Measurements from ENCODE around the gene KIF6. TPM values are rescaled to one million over a fixed set of nuclear protein-coding genes. Genes with fewer than 3 reads are reported as not detected.

The KIF6 gene
- polyA plus RNA-seq, 3 donors, result 2.7 to 4.0 (median 3.6) TPM

DNA sequence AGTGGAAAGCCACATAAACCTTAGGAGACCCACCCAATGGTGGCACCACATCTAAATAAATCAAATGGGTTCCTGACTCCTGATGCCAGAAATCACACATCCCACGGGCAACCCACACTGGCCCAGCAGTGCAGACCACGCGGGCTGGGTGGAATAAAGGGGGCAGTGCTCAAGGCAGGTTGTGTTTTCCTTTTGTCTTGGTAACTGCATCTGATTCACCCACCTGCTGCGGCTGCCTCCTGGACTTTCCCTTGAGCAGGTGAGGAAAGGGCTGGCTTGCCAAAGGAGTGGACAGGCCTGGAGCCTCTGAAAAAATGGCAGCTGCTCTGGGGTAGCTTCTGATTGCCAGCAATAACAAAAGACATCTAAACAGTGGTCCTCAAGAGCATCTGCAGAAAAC is 283.2 kb downstream of the KIF6 start:
- no peak for DNase-seq (ENCODE audit: extremely low read depth in 1 of 11, low read depth in 9 of 11, low spot score in 4 of 11)

DNA sequence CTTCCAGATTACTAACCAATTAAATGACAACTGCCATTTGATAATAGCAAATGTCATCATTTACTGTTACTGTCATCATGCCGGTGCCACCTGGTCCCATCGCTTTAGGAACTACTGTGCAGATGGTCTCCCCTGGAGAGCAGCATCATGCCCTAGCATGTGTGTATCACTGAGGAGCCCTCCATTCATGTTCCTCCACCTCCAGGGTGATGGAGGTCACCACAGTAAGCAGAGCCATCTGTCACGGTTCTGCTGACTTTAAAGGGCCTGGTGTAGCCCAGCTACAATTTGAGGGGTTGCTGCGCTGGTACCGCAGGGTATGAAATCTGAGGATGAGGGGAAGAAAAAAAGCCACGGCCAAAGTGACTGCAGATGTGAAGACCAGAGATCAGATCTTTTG is 283.9 kb downstream of the KIF6 start:
- DNase-seq (ENCODE audit: extremely low read depth in 1 of 11, low read depth in 9 of 11, low spot score in 4 of 11), result no peak

DNA sequence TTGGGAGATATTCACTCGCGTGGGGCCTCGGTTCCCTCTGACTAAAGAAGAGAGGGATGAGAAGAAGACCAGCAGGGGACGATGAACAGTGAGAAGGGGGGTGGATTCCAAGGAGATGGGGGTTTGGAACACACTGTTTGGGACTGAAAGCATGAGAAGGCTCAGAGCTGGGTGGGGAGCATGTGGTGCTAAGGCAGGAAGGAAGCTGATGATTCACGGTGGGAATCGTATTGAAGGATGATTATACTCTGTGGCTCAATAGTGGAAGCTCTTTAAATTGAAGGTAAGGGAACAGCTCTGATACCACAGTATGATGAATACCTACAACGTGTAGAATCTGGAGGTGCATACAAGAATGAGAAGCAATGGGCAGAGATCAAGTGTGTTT is 285.2 kb downstream of the KIF6 start:
- DNase-seq (ENCODE audit: extremely low read depth in 1 of 11, low read depth in 9 of 11, low spot score in 4 of 11), result no peak

DNA sequence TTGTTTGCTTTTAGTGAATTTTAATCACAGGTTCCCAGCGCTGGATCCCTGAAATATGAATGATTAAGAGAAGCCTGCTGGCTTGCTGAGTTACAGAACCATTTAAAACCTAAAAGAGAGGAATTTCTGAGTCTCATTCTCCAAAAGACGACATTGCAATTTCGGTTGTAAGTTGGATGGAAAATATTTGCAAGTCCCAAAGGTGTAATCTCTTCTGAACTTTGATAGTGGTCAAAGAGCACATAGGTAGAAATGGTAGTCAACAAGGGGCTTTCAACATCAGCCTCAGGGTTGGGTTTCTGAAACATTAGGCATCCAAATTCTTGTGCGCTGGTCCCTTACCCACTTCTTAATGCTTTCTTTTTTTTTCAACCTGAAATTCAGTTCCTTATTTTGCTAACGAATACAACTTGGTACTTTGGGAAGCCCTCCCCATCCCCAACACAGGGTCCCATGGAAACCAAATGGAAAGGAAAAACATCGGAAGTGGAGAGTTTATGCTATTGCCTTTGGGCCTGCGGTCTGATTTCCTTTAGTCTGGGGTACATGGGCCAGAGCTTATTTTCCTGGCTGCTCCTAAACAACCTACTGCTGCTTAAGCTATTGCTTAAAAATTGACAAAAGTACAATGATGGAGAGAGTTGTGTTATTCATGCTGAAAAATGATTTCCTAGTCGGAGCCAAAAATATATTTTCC is 285.7 kb downstream of the KIF6 start:
- no peak for DNase-seq (ENCODE audit: extremely low read depth in 1 of 11, low read depth in 9 of 11, low spot score in 4 of 11)

DNA sequence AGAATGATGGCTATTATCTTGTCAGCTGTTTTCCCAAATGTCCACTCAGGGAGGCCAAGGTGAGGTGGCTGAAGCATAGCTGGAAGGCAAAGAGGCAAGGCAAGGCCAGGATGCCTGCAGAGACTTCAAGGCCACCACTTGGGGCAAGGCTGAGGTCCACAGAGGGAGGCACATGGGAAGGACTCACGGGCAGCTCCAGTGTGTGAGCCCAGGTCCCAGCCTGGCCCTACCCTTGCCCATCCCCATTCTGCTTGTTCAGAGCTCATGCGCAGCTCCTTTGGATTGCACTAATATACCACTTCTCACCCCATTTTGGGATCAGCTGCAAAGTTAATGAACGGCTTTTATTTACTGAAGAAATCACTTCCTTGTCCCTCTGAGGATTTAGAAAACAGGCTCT is 291.6 kb downstream of the KIF6 start:
- DNase-seq (ENCODE audit: extremely low read depth in 1 of 11, low read depth in 9 of 11, low spot score in 4 of 11), result no peak

DNA sequence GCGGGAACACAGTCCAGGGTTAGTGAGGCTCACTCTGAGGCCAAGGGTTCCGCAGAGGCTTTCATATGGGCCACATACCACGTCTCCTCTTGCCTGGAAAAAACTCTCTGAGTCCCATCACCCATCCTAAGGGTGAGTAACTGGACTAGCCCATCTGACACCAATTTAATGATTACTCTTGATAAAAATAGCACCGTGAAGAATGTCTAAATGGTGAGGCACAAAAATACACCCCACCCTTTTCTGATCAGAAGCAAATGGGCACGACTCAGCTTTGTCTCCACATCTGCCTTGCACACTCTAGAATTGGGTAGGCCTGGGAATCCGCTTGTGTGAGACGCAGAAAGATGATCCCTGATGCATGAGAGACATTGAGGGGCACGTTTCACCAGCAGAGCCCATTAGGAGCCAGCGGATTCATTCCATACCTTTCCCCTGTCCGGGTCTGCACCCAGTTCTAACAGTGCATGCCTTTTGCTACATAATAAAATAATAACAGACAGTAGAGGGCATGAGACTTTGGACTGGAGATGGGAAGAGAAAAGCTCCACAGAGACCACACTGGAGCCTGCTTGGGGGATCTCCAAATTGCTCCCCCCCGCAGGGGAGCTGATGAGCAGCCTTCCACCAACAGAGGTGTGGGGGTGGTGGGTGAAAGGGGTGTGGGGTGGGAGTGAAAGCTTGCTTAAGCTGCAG is 292.7 kb downstream of the KIF6 start:
- no peak for DNase-seq (ENCODE audit: extremely low read depth in 1 of 11, low read depth in 9 of 11, low spot score in 4 of 11)

DNA sequence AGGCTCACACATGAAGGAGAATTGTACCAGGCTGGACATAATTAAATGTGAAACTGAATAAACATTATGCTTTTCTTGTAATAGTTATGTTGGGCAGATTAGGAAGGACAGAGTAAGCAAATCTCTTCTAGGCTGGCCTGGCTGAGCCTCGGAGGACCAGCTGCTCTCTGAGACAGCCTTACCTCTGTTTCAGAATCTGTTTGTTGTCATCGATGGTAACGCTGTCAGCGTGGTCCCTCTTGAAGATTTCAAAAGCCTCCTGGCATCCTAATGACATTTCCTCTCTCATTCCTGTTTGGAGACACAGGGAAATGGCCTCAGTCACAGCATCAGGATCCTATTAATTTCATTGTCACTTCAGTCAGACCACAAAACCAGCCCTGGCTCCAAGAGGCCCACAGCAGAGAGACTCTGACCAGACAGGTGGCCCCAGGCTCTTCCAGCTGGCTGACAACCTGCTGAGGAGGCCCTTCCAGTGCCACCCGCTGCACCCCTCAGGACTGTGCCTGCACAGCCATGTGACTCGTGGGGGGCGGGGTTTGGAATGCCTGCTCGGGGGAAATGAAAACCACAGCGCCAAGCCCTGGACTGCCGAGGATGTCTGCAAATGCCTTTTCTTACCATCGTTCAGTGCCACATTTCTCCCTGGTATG is 294.2 kb downstream of the KIF6 start:
- peak in 1 of 11 donors; percentile 12 for DNase-seq (ENCODE audit: extremely low read depth in 1 of 11, low read depth in 9 of 11, low spot score in 4 of 11)

DNA sequence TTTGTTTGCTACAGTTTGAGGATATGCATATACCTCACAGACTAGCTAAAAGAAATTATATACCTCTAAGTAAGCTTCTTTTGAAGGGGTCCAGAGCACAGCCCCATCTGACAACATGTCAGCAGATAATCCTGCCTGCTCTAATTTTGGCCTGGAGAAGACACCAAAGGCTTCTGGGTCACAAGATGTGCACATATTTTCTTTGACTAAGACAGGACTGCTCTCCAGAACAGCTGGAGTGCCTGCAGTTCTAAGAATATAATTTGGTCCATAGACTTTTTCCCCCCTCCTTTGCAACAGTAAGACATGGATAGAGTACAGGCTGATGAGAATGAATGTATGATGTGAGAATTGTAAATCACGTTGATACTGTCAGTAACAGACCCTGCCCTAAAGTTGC is 294.8 kb downstream of the KIF6 start:
- DNase-seq (ENCODE audit: extremely low read depth in 1 of 11, low read depth in 9 of 11, low spot score in 4 of 11), result no peak

DNA sequence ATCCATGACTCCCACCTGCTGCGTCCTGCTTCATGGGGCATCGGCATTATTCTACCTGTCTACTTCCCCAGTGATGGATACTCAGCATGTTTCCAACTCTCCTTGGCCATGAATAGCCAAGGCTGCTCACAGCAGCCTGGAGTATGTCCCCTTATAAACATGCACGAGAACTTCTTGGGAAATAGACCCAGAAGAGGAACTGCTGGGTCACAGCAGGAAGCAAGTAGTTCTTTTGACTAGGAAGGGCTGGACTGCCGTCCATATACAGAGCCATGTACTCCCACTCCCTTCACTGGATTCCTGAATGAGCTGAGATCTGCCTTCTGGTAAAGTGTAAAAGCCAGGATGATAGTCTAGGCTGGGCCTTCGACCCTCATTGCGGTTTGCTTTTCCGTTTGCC is 296.4 kb downstream of the KIF6 start:
- no peak for DNase-seq (ENCODE audit: extremely low read depth in 1 of 11, low read depth in 9 of 11, low spot score in 4 of 11)

DNA sequence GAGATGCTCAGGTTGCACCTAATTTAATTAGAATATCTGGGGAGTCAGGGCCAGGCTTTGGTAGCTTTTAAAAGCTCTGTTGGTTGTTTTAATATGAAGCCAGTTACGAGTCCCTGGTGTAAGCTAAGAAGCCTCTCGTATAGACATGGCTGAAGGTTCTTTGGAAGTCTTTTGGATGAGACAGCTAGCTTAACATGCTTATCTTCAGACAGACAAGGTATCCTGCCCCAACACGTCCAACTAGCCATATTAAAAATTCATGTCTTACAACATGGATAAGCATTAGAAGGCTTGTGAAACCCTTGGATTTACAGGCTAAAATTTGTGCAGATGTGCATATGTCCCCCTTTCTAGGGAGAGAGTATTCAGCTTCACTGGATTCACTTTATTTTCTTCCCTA is 297.1 kb downstream of the KIF6 start:
- DNase-seq (ENCODE audit: extremely low read depth in 1 of 11, low read depth in 9 of 11, low spot score in 4 of 11), result no peak

DNA sequence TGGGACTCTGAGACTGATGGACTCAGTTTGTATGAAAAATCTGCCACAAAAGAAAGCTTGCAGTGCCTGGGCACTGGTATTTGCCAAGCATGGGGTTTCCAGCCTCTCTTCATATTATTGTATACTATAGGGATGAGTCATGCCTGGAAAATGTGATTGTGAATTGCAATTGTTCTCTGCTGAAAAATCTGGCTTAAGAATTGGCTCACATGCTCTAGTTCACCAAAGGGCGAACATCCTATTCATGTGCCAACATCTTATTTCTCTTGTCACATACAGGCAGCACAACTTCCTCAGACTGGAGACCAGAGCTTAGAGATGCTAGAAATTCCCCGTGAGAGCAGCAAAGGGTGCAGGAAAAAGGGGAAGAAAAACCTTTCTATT is 299.1 kb downstream of the KIF6 start:
- no peak for DNase-seq (ENCODE audit: extremely low read depth in 1 of 11, low read depth in 9 of 11, low spot score in 4 of 11)

DNA sequence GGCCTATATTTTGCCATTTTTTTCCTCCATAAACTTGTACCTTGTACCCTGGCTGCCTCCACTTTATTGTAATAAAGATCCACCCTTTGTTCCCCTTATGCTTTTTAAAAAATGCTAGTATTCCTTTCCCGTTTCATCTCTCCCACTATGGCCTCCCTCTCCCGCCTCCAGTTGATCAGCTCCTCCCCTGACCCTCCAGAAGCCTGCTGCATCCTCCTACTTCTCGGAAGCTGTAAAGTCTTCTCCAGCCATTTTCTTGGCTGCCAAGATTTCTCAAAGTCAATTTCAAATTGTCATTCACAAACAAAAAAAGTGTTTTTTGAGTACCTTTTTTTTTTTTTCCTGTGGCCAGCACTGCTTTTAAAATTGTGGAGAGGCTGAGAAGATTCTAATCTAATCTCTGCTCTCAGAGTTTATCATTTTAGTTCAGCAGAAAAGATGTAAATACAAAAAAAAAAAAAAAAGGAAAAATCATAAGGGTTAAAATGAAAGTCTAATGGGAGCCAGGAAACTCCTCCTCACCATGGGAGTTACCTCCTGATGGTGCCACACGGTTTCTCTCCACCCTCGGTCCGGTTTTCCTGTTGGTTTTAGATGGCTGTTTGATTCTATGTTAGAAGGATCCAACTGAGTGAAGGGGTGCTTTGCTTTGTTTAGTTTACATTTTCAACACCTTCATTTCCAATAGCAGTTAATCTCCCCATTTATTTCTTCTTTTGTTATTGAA is 299.7 kb downstream of the KIF6 start:
- no peak for DNase-seq (ENCODE audit: extremely low read depth in 1 of 11, low read depth in 9 of 11, low spot score in 4 of 11)

DNA sequence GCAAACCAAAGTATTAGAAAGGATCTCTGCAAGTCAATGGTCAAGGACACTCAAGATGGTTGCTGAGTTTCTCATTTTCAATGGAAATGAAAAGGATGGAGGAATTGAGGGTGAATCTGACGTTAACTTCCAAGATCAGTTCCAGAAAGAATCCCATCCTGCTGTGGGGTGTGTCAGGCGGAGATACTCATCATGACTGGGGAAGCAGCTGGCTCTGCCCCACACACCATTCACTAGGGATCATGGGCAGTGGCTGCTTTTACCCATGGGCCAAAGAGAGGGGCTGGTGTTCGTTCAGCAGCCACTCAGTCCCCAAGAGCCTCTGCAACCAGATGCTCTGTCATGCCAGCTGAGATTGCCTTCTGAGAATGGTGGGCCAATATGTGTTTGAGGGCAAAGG is 300.4 kb downstream of the KIF6 start:
- no peak for DNase-seq (ENCODE audit: extremely low read depth in 1 of 11, low read depth in 9 of 11, low spot score in 4 of 11)

DNA sequence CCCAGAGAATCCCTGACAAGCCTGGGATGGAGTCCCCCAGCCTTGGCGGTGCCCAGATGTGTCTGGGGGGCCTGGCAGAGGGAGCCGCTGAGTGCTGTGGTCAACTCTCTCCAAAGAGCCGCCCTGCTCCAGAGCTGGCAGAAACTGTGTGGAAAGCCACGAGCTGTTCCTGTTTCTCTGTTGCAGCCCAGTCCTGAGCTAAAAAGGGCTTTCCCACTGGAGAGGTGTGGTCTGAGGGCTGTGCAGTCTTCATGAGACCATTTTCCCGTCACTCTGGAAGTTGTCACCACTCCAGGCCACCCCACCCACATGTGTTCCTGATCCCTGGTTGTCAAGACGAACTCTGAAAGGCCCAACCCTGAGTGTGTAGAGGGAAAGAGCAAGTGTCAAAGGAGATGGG is 303.0 kb downstream of the KIF6 start:
- DNase-seq (ENCODE audit: extremely low read depth in 1 of 11, low read depth in 9 of 11, low spot score in 4 of 11), result no peak

DNA sequence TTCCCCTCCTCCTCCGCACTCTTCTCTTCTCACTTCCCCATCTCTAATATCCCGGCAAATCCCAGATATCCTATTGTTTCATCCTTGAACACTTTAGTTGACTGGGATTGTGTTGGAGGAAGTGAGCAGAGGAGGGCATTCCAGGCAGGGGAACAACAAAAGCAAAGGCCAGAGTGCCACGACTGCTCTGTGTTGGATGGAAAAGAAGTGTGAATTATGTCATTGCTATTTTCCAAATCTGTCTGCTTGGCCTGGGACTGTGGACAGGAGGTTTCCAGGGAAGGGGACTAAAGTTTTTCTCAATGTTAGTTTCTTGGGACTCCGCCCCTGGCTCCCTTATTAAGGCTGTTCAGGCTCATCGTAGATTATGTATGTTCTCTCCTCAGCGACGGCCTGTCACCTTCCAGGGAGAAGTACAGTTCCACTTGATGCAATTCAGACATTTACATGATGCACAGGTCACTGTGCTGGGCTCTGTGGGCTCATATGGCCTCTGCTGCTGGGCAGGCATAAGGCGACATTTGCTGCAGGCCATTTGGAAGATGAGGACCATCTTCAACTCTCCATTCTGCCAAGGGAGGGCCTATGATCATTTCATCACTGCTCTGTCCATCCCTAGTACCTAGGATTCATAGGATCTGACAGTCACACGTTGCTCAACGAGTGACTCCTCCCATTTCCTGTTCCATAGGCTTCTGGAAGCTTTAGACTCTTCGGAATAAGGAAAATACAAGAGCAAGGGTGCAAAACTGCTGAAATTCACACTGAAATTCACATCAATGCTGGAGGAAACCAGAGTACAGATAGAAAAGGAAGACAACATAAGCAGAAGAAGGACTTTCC is 303.6 kb downstream of the KIF6 start:
- no peak for DNase-seq (ENCODE audit: extremely low read depth in 1 of 11, low read depth in 9 of 11, low spot score in 4 of 11)

DNA sequence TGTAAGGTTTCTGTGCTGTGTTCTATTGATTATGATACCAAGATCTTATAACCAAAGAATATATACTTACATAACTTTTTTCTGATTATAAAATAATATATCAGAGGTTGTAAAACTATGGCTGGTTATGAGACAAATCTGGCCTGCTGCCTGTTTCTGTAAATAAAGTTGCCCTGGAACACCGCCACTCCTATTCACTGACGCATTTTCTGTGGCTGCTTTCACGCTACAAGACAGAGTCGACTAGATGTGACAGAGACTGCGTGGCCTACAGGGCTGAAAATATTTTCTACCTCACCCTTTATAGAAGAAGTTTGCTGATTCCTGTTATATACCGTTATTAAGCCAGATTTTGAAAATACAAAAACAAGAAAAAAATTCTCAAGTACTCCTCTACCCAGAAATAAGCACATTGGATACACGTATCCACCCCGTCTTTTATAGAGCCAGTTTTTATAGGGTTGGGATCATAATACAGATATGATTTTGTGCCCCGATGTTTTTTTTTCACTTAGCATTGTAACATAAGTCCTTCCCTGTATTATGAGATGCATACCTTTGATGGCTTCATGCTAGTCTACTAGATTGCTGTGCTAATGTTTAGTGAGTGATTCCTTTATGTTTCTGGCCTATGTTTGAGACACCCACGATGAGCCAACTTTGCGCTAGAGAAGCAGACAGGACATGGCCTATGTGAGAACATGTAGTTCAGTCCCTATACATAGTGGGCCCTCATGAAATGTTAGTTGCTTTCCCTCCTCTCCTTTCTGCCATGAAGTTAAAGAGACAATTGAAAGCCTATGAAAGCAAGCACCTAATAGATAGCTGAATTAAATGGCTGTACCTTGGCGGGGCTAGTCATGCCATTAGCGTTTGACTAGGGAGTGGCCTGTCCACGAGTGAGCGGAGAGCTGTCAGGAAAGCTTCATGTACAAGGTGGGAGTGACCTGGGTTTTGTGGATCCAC is 304.6 kb downstream of the KIF6 start:
- DNase-seq (ENCODE audit: extremely low read depth in 1 of 11, low read depth in 9 of 11, low spot score in 4 of 11), result no peak

DNA sequence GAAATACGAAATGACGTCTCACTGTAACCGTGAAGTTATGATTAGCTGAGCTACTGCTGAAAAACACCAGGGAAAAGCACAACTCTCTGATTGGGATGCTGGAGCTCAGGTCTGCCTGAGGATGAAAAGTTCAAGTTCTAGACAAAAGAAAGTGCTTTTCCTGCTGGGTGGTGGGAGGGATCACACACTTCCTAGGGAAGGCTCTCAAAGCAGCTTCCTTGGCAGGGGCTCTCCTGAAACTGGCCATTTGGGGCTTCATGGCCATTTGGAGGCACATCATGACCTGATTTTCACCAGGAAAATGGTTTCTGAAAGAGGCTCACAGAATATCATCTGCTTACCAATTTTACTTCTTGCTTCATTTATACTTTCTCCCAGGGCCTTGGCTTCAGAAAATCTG is 305.6 kb downstream of the KIF6 start:
- no peak for DNase-seq (ENCODE audit: extremely low read depth in 1 of 11, low read depth in 9 of 11, low spot score in 4 of 11)

DNA sequence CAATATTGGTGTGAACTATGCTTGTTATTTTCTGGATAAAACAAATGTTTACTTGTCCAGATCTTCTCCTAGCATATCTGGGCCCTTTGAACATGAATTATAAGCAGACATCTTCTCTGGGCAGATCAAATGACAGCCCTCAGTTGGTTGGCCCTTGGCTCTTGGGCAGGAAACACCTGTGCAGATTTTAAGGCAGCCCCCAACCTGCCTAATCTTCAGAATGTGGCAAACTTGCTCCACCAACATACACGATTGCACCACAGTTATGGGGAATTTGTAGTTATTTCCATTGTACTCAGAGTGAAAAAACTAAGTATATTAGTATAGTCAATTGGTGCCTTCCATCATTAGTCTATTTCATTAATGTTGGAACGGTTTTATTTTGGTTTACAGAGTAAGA is 307.8 kb downstream of the KIF6 start:
- DNase-seq (ENCODE audit: extremely low read depth in 1 of 11, low read depth in 9 of 11, low spot score in 4 of 11), result no peak
